ENCODE results near the gene RAP1GAP2.

Gene RAP1GAP2

GRCh38 chr17:2797226-2797625, 988 bp downstream of the RAP1GAP2 start:
- Histone ChIP-seq H3K9me3 (no peaks in the 10 kb centered on the region), H3K4me1 (no peaks in the 10 kb centered on the region), H3K36me3 (replicated peaks) (no peaks in the 10 kb centered on the region), H3K4me3 (no peak overlapping the region), H3K27me3 (ENCODE audit: low read depth) (no peaks in the 10 kb centered on the region)
- no peak for DNase-seq (ENCODE audit: low spot score in 2 of 2)
- in situ Hi-C loops (cut with MboI; ENCODE audit: low sequenced_read_pairs) = no loop called here

DNA sequence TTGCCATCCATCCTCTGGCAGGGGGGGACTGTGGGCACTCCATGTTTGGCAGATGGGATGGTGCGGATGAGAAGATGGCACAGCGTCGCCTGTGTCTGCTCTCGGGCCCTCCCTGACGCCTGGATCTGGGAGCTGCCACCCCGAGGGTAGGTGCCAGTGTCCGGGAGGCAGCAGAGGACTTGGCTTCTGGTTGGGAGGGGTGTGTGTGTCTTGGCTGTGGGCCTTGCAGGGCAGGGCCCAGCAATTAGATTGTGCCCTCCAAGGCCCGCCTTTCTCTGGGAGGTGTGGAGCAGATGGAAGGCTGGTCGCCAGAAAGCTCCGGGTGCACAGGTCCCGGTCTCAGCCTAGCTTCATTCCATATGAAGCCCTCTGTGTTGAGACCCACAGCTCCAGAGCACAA, 1.4 kb downstream of the RAP1GAP2 start:
- H3K9me3 ChIP-seq = no peaks in the 10 kb centered on the region
- no peak for DNase-seq (ENCODE audit: low spot score in 2 of 2)
- H3K4me3 ChIP-seq = no peak overlapping the region
- no peaks in the 10 kb centered on the region for H3K27me3 ChIP-seq (ENCODE audit: low read depth)
- H3K4me1 ChIP-seq = no peaks in the 10 kb centered on the region
- H3K36me3 ChIP-seq (replicated peaks) = no peaks in the 10 kb centered on the region
- in situ Hi-C loops (cut with MboI; ENCODE audit: low sequenced_read_pairs) = no loop called here

- H3K4me1 ChIP-seq = no peaks in the 10 kb centered on the region
- H3K36me3 ChIP-seq (replicated peaks) = no peaks in the 10 kb centered on the region
- H3K4me3 ChIP-seq = no peak overlapping the region
- H3K27me3 ChIP-seq (ENCODE audit: low read depth) = no peaks in the 10 kb centered on the region
- no peak for DNase-seq (ENCODE audit: low spot score in 2 of 2)
- in situ Hi-C loops (cut with MboI; ENCODE audit: low sequenced_read_pairs) = no loop called here
- H3K9me3 ChIP-seq = no peaks in the 10 kb centered on the region
These were observed 1.9 kb downstream of the RAP1GAP2 start for GRCh38 chr17:2798188-2798587.

DNA sequence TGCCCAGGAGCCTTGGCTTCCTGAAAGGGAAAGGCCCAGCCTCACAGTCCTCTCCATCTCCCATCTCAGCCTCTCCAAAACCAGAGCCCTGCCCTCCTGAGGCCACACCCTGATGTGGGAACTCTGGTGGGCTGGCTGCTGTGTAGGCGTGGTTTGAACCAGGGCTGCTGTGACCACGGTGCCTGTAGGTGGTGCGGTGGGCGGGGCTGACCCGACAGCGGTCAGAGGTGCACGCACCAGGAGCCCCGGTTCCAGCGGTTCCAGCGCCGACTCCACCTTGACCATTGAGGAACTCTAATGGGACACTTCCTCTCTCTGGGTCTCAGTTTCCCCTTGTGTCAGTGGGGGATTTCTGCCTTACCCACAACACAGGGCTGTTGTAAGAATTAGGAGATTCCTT, 2.4 kb downstream of the RAP1GAP2 start:
- Histone ChIP-seq H3K27me3 (ENCODE audit: low read depth) (no peaks in the 10 kb centered on the region), H3K9me3 (no peaks in the 10 kb centered on the region), H3K4me3 (no peak overlapping the region), H3K4me1 (no peaks in the 10 kb centered on the region), H3K36me3 (replicated peaks) (no peaks in the 10 kb centered on the region)
- DNase-seq (ENCODE audit: low spot score in 2 of 2) = no peak
- in situ Hi-C loops (cut with MboI; ENCODE audit: low sequenced_read_pairs) = no loop called here

- no peaks in the 10 kb centered on the region for H3K4me1 ChIP-seq
These were observed 3.4 kb downstream of the RAP1GAP2 start for GRCh38 chr17:2799653-2800052.

DNA sequence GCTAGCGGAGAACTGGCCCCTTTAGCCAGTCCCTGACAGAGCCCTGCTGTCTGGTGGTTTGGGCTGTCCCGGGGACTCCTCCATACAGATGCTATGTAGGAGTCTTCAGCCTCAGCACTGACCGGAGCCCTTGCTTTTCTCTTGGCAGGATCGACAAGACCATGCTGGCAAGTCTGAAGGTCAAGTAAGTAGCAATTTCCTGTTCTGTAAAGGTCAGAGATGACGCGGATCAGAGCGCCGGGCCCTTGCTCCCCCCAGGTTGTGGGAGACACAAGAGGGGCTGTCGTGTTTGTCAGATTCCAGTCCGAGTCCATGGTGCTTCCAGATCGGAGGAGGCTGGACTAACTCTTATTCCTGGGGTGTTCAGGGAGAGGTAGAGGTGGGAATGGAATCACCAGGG, 4.1 kb downstream of the RAP1GAP2 start:
- H3K4me1 ChIP-seq = no peaks in the 10 kb centered on the region
- no peak for DNase-seq (ENCODE audit: low spot score in 2 of 2)
- in situ Hi-C loops (cut with MboI; ENCODE audit: low sequenced_read_pairs) = no loop called here
- no peaks in the 10 kb centered on the region for H3K27me3 ChIP-seq (ENCODE audit: low read depth)
- no peaks in the 10 kb centered on the region for H3K9me3 ChIP-seq
- no peak overlapping the region for H3K4me3 ChIP-seq
- H3K36me3 ChIP-seq (replicated peaks) = no peaks in the 10 kb centered on the region

More at GRCh38 chr17:2799653-2800052, 3.4 kb downstream of the RAP1GAP2 start:
- Histone ChIP-seq H3K27me3 (ENCODE audit: low read depth) (no peaks in the 10 kb centered on the region), H3K9me3 (no peaks in the 10 kb centered on the region), H3K36me3 (replicated peaks) (no peaks in the 10 kb centered on the region), H3K4me3 (no peak overlapping the region)
- no peak for DNase-seq (ENCODE audit: low spot score in 2 of 2)
- in situ Hi-C loops (cut with MboI; ENCODE audit: low sequenced_read_pairs) = no loop called here

- H3K36me3 ChIP-seq (replicated peaks) = no peaks in the 10 kb centered on the region
- H3K9me3 ChIP-seq = no peaks in the 10 kb centered on the region
- in situ Hi-C loops (cut with MboI; ENCODE audit: low sequenced_read_pairs) = no loop called here
- no peak overlapping the region for H3K4me3 ChIP-seq
- peaks cover 2% of the 10 kb centered on the region for H3K4me1 ChIP-seq
- DNase-seq (ENCODE audit: low spot score in 2 of 2) = no peak
- H3K27me3 ChIP-seq (ENCODE audit: low read depth) = no peaks in the 10 kb centered on the region
These were observed 5.6 kb downstream of the RAP1GAP2 start for GRCh38 chr17:2801841-2802240.

- no peaks in the 10 kb centered on the region for H3K36me3 ChIP-seq (replicated peaks)
- peaks cover 8% of the 10 kb centered on the region for H3K4me1 ChIP-seq
- no peak for DNase-seq (ENCODE audit: low spot score in 2 of 2)
- no peaks in the 10 kb centered on the region for H3K27me3 ChIP-seq (ENCODE audit: low read depth)
- in situ Hi-C loops (cut with MboI; ENCODE audit: low sequenced_read_pairs) = no loop called here
- H3K4me3 ChIP-seq = no peak overlapping the region
- H3K9me3 ChIP-seq = no peaks in the 10 kb centered on the region
These were observed 6.3 kb downstream of the RAP1GAP2 start for GRCh38 chr17:2802574-2802973.

- no peak overlapping the region for H3K4me3 ChIP-seq
- in situ Hi-C loops (cut with MboI; ENCODE audit: low sequenced_read_pairs) = no loop called here
These were observed 7.1 kb downstream of the RAP1GAP2 start for GRCh38 chr17:2803386-2803785.

GRCh38 chr17:2803971-2804370, 7.7 kb downstream of the RAP1GAP2 start:
- in situ Hi-C loops (cut with MboI; ENCODE audit: low sequenced_read_pairs) = no loop called here
- Histone ChIP-seq H3K4me1 (peaks cover 8% of the 10 kb centered on the region), H3K36me3 (replicated peaks) (no peaks in the 10 kb centered on the region), H3K9me3 (no peaks in the 10 kb centered on the region), H3K27me3 (ENCODE audit: low read depth) (no peaks in the 10 kb centered on the region), H3K4me3 (no peak overlapping the region)
- no peak for DNase-seq (ENCODE audit: low spot score in 2 of 2)

More at GRCh38 chr17:2803386-2803785, 7.1 kb downstream of the RAP1GAP2 start:
- peaks cover 8% of the 10 kb centered on the region for H3K4me1 ChIP-seq
- H3K36me3 ChIP-seq (replicated peaks) = no peaks in the 10 kb centered on the region
- no peaks in the 10 kb centered on the region for H3K27me3 ChIP-seq (ENCODE audit: low read depth)
- no peak for DNase-seq (ENCODE audit: low spot score in 2 of 2)
- no peaks in the 10 kb centered on the region for H3K9me3 ChIP-seq

- H3K4me3 ChIP-seq = no peak overlapping the region
- no peak for DNase-seq (ENCODE audit: low spot score in 2 of 2)
- no peaks in the 10 kb centered on the region for H3K9me3 ChIP-seq
- no peaks in the 10 kb centered on the region for H3K27me3 ChIP-seq (ENCODE audit: low read depth)
- peaks cover 8% of the 10 kb centered on the region for H3K4me1 ChIP-seq
- in situ Hi-C loops (cut with MboI; ENCODE audit: low sequenced_read_pairs) = no loop called here
- H3K36me3 ChIP-seq (replicated peaks) = no peaks in the 10 kb centered on the region
These were observed 8.7 kb downstream of the RAP1GAP2 start for GRCh38 chr17:2804912-2805311.

DNA sequence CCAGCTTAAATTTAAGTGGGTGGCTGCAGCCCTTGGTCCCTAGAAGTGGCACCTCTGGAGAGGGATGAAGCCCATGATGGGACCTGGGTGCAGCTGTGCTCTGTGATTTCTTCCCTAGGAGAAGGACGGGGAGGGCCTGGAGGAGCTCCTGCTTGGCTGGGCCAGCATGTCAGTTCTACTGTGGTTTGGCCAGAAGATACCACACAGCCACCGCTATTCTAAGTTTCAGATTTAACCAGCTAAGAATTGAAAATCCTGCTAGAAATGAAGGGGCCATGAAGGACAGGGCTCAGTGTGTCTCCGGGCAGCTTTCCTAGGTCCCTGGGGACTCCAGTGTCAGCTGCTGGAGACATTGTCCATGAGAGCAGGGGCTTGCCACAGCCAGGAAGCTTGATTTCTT, 9.7 kb downstream of the RAP1GAP2 start:
- DNase-seq (ENCODE audit: low spot score in 2 of 2) = no peak
- Histone ChIP-seq H3K4me3 (no peak overlapping the region), H3K27me3 (ENCODE audit: low read depth) (no peaks in the 10 kb centered on the region), H3K4me1 (peaks cover 8% of the 10 kb centered on the region), H3K9me3 (no peaks in the 10 kb centered on the region), H3K36me3 (replicated peaks) (no peaks in the 10 kb centered on the region)
- in situ Hi-C loops (cut with MboI; ENCODE audit: low sequenced_read_pairs) = no loop called here

DNA sequence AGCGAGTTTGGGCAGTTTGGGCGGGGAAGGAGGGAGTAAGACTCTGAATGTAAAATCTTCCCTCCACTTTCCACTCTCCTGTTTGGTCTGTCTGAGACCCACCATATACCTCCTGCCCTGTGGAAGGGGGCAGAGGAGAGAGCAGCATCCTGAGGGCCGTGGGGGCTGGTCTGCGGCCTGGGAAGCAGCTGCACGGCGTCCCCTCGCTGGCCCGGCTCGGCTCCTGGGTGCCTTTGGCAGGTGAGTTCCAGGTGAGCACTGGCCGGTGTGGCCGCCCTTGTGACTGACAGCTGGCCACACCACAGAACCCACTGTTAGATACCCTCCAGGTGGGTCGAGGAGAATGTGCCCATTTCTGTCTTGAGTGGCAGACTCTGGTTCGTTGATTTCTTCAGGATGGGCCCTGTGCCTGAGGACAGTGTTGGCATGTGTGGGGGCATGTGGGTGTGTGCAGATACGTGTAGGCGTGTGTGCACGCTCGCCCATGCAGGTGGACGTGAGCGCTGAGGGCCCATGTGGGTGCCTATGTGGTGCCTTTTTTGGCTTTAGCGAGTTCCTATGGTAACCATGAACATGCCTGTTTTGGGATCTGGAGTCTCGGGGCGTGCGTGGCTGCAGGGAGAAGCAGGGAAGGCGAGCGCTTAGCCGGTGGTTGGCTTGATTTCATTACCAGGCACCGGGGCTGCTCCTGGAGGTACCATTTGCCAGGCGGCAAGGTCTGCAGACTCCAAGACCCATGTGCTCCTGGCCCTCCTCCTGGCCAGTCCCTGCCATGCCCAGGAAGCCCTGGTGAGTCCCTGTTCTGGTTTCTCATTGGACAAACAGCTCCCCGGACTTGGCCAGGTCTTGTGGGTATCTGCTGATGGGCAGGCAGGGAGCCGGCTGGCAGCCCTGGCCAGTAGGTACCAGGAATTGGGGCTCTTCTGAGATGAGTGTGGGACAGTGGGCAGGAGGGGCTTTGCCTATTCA, 12.4 kb downstream of the RAP1GAP2 start:
- in situ Hi-C loops (cut with MboI; ENCODE audit: low sequenced_read_pairs) = no loop called here
- Histone ChIP-seq H3K9me3 (no peaks in the 10 kb centered on the region), H3K27me3 (ENCODE audit: low read depth) (no peaks in the 10 kb centered on the region), H3K4me3 (no peak overlapping the region), H3K36me3 (replicated peaks) (no peaks in the 10 kb centered on the region), H3K4me1 (peaks cover 8% of the 10 kb centered on the region)
- no peak for DNase-seq (ENCODE audit: low spot score in 2 of 2)

DNA sequence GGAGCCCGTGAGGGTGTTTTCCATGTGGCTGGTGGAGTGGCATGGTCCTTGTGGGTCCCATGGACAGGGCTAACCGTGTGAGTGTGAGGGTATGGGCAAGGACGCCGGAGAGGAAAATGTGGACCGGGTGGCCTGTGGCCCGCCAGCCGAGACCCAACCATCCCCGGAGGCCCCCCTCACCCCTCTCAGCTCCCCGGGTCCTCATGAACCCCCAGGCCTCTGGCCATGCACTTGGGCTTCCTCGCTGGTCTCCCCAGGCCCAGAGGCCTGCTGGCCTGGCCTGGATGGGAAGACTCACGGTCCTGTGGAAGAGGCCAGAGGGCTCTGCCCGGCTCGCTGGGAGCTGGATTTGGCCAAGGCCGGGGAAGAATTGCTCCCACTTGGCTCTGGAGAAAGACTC, 13.1 kb downstream of the RAP1GAP2 start:
- Histone ChIP-seq H3K4me3 (no peak overlapping the region), H3K4me1 (peaks cover 8% of the 10 kb centered on the region), H3K36me3 (replicated peaks) (no peaks in the 10 kb centered on the region), H3K9me3 (no peaks in the 10 kb centered on the region), H3K27me3 (ENCODE audit: low read depth) (no peaks in the 10 kb centered on the region)
- in situ Hi-C loops (cut with MboI; ENCODE audit: low sequenced_read_pairs) = no loop called here
- no peak for DNase-seq (ENCODE audit: low spot score in 2 of 2)
